AG04449 (cell line): ENCODE results near the gene UBE2G1.

Experiments used
- CTCF ChIA-PET: fragments of 350-600 bp; formaldehyde crosslinking; extraction: SDS; loops from one replicate; lab custom pipeline; 2021; ENCODE audit warnings: antibody characterized with exemption; lab: Yijun Ruan, JAX
- POLR2A ChIA-PET: fragments of 400-600, 350-600 bp; formaldehyde crosslinking; extraction: SDS; loops from one replicate; lab custom pipeline; 2020; ENCODE audit warnings: antibody characterized with exemption, inconsistent platforms; lab: Yijun Ruan, JAX
- DNase-seq: peaks from one replicate; pipeline ENCODE4 v3.0.0-alpha.2; 2010; ENCODE audit warnings: low read depth, low spot score
- H3K4me3 ChIP-seq: 2 replicates; pipeline ENCODE4 v1.5.1; 2011; ENCODE audit warnings: low read depth, mild to moderate bottlenecking, control low read depth, low read length
- TF ChIP-seq, protein P1 (sequence below): IDR thresholded peaks from one replicate; pipeline ENCODE4 v1.5.1; 2011; ENCODE audit warnings: mild to moderate bottlenecking, moderate library complexity, low read length, control low read depth, inconsistent platforms; ENCODE audit not compliant: insufficient read depth; ENCODE audit errors: missing control alignments

UBE2G1 gene, protein sequence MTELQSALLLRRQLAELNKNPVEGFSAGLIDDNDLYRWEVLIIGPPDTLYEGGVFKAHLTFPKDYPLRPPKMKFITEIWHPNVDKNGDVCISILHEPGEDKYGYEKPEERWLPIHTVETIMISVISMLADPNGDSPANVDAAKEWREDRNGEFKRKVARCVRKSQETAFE

DNA sequence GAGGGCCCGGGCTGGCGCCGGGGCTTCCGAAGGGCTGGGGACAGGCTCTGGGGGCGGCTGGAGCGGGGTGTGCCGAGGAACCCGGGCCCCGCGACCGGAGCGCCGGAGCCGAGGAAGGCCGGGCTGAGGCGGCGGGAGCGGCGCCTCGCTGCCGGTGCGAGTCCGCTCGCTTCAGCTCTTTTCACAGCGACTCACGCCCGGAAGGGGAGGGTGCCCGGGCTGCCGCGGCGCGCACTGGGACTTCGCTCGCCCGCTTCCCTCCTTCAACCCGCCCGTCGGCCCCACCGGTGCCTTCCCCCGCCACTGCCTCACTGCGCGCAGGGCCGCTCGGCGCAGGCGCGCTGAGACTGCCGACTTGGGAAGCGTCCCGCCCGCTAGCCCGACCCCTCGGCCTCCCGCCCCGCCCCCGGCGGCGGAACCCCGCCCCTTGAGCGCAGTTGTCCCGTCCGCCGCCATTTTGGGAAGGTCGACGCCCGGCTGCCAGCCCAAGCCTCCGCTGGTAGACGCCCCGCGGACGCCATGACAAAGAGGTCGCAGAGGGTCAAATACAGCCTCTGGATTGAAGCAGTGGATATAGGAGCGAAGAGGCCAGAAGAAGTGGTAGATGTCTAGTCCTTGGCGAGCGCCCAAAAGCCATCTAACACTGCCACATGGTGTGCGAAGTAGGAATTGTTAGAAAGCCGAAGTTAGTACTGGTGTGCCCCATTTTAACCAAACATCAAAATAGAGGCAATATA, at the start of gene UBE2G1:
TSS of gene UBE2G1 (minus strand) at position 349 of the 737 bp plus-strand sequence. CDS start 359 bp downstream, outside the sequence.
- POLR2A ChIA-PET = interaction anchor here (0.6 to 1.7 kb wide), 4 partner anchors 14 to 136 kb away, joined by 3 to 4 read pairs (median 4); no protein-coding TSS in a partner anchor
- CTCF ChIA-PET = interaction anchor here (0.6 to 1.4 kb wide), 4 partner anchors 12 to 150 kb away, joined by 3 to 4 read pairs (median 3); no protein-coding TSS in a partner anchor
- peak; percentile 52 for DNase-seq
- H3K4me3 ChIP-seq = peak within 1 kb of the TSS; percentile 75
- TF ChIP-seq, protein P1, sequence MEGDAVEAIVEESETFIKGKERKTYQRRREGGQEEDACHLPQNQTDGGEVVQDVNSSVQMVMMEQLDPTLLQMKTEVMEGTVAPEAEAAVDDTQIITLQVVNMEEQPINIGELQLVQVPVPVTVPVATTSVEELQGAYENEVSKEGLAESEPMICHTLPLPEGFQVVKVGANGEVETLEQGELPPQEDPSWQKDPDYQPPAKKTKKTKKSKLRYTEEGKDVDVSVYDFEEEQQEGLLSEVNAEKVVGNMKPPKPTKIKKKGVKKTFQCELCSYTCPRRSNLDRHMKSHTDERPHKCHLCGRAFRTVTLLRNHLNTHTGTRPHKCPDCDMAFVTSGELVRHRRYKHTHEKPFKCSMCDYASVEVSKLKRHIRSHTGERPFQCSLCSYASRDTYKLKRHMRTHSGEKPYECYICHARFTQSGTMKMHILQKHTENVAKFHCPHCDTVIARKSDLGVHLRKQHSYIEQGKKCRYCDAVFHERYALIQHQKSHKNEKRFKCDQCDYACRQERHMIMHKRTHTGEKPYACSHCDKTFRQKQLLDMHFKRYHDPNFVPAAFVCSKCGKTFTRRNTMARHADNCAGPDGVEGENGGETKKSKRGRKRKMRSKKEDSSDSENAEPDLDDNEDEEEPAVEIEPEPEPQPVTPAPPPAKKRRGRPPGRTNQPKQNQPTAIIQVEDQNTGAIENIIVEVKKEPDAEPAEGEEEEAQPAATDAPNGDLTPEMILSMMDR = peak; percentile 2

DNA sequence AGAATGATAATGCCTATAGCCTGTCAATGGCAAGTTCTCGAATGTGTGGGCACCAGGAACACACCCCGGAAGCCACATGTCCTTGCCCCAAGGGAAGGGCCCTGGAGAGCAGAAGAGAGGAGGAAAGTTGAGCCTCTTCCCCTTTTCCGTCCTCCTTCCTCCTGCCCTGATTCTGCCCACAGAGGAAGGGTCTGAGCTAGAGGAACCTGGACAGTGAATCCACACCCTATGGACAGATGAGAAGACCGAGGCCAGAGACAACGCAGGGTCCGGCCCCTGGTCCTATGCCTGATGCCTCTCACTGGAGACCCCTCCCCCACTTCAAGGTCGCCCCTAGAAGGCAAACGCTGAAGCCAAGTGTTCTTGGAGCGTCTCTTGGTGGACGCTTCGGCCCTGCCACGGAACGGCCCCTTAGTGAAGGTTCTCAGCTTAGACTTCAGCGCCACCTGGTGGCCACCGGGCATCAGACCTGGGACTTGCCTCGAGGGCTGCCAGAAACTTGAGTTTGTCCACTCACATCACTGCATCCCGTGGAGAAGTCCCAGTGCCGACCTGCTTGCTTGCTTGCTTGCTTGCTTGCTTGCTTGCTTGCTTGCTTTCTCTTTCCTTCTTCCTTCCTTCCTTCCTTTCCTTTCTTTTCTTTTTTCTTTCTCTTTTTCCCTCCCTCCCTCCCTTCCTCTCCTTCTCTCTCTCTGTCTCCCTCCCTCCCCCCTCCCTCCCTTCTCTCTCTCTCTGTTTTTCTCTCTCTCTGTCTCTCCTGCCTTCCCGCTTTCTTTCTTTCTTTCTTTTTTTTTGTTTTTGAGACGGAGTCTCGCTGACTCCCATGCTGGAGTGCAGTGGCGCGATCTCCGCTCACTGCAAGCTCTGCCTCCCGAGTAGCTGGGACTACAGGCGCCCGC, 46.7 kb upstream of the UBE2G1 start:
- ChIA-PET POLR2A (interaction anchor here (0.6 kb wide), 1 partner anchor 9 kb away, joined by 3 read pairs; no protein-coding TSS in a partner anchor), CTCF (interaction anchor here (0.6 to 14.5 kb wide), 23 partner anchors 8 to 346 kb away, joined by 3 to 223 read pairs (median 4); no protein-coding TSS in a partner anchor)
- peak; percentile 40 for DNase-seq
- TF ChIP-seq, protein P1 = peak; percentile 95
- H3K4me3 ChIP-seq = no peak overlapping the region; the same call in 1 of the 2 replicates

DNA sequence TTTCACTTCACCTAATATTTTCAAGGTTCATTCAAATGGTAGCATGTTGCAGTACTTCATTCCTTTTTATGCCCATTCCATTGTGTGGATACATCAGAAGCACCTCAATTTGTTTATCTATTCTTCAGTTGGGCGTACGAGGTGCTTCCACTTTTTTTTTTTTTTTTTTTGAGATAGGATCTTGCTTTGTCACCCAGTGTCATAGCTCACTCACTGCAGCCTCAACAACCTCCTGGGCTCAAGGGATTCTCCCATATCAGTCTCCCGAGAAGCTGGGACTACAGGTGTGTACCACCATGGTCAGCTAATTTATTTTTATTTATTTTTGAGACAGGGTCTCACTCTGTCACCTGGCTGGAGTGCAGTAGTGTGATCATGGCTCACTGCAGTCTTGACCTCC, 44.7 kb upstream of the UBE2G1 start:
- H3K4me3 ChIP-seq = no peak overlapping the region
- no peak for DNase-seq
- TF ChIP-seq, protein P1 = no peak
- ChIA-PET POLR2A (no interaction called here), CTCF (interaction anchor here (0.7 to 14.5 kb wide), 7 partner anchors 10 to 326 kb away, joined by 3 to 223 read pairs (median 16); no protein-coding TSS in a partner anchor)

DNA sequence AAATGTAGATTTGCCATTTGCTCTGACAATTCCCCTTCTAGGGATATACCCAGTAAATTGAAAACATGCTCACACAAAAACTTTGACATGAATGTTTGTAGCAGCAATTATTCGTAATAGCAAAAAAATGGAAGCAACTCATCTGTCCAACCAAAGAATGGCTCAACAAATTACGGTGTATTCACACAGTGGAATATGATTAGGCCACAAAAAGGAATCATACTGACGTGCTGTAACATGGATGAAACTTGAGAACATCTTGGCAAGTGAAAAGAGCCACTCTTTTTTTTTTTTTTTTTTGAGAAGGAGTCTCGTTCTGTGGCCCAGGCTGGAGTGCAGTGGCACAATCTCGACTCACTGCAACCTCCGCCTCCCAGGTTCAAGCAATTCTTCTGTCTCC, 43.2 kb upstream of the UBE2G1 start:
- no peak overlapping the region for H3K4me3 ChIP-seq
- CTCF ChIA-PET = interaction anchor here (2.4 to 14.5 kb wide), 3 partner anchors 10 to 193 kb away, joined by 14 to 223 read pairs (median 19); no protein-coding TSS in a partner anchor
- TF ChIP-seq, protein P1 = no peak
- POLR2A ChIA-PET = no interaction called here
- DNase-seq = no peak

DNA sequence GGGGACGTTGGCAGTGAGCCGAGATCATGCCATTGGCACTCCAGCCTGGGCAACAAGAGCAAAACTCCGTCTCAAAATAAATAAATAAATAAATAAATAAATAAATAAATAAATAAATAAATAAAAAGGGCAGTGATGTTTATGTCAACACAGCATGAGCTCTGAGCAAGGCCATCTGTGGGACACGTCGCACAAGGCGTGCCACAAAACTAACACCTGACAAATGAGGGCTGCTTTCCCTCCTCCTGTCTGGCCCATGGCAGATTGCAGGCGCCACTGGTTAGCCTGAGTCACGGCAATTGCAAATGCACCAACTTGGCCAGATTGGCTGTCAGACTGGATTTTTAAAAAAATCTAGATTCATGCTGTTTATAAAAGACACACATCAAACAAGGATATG, 41.4 kb upstream of the UBE2G1 start:
- TF ChIP-seq, protein P1 = no peak
- no peak overlapping the region for H3K4me3 ChIP-seq
- DNase-seq = no peak
- CTCF ChIA-PET = interaction anchor here (0.9 to 14.5 kb wide), 5 partner anchors 9 to 208 kb away, joined by 3 to 223 read pairs (median 6); no protein-coding TSS in a partner anchor
- POLR2A ChIA-PET = no interaction called here
